ENCODE data around the gene NR0B2.

NR0B2 gene

DNA sequence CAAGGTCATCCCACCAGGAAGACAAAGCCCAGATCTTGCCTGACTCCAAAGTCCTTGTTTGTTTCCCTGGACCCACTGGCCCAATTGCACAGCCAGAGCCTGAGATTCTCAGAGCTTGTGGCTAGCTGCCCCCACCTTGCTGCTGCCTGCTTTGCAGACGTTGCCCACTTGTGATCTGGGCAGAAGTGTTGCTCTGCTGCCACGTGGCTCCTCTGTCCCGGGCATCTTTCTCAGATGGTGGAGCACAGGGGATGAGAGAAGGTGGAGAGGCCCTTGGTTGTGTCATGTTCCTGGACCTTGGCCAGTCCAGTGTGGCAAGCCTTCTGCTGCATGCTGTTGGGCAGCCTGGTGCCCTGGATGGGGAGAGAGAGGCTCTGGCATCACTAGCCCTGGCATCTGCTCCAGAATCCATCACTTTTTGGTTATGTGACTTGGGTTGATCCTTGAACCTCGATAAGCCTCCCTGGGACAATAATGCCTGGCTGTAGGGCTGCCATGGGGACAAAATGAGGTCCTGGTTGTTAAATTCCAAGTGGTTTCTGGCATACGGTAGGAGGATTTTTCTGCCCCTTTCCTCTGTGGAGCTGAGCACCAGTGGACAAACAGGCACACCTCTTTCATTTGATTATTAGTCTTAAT, 1.5 kb upstream of the NR0B2 start:
- no peak for TF ChIP-seq ZFX (IDR thresholded peaks at IDR 0.05; ENCODE audit: borderline replicate concordance)
- TF ChIP-seq CTCF (IDR thresholded peaks at IDR 0.05) = no peak
- no peak overlapping the region for H3K27ac ChIP-seq

- no peak overlapping the region for H3K27ac ChIP-seq
- TF ChIP-seq ZFX (IDR thresholded peaks at IDR 0.05; ENCODE audit: borderline replicate concordance) (no peak), CTCF (IDR thresholded peaks at IDR 0.05) (no peak)
Observed at GRCh38 chr1:26913389-26913753, 404 bp downstream of the NR0B2 start.

- TF ChIP-seq ZFX (IDR thresholded peaks at IDR 0.05; ENCODE audit: borderline replicate concordance) (no peak), CTCF (IDR thresholded peaks at IDR 0.05) (no peak)
- H3K27ac ChIP-seq = no peak overlapping the region
Observed at GRCh38 chr1:26912147-26912490, 1.7 kb downstream of the NR0B2 start.

DNA sequence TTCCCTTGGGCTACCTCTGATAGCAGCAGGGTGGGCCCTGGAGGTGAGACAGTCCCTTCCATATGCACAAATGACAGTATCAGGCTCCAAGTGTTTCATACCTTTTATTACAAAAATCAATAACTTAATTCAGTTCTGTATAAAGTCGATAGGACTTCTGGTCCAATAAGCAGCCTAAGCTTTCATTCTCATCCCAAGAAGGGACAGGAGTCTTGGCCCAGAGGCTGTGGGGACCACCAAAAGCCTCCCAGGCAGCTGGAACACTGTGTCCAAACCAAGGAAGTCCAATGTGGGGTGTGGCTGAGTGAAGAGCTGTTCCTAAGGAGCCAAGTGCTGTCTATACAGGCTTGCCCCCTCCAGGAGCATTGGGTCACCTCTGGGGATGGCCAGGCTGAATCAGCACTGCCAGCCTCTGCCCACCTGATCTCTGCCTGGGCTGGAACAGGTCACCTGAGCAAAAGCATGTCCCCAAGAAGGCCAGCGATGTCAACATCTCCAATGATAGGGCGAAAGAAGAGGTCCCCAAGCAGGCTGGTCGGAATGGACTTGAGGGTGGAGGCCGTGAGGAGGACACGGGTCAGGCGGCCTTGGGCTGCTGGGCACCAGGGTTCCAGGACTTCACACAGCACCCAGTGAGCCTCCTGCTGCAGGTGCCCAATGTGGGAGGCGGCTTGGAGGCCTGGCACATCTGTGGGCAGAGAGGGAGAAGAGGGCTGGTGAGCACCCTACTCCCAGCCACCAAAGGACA, 2.2 kb downstream of the NR0B2 start:
- no peak for TF ChIP-seq CTCF (IDR thresholded peaks at IDR 0.05)
- no peak for TF ChIP-seq ZFX (IDR thresholded peaks at IDR 0.05; ENCODE audit: borderline replicate concordance)
- no peak overlapping the region for H3K27ac ChIP-seq

- no peak for TF ChIP-seq ZFX (IDR thresholded peaks at IDR 0.05; ENCODE audit: borderline replicate concordance)
- TF ChIP-seq CTCF (IDR thresholded peaks at IDR 0.05) = no peak
- no peak overlapping the region for H3K27ac ChIP-seq
Observed at GRCh38 chr1:26910343-26911160, 3.2 kb downstream of the NR0B2 start.

- TF ChIP-seq CTCF (IDR thresholded peaks at IDR 0.05) (no peak), ZFX (IDR thresholded peaks at IDR 0.05; ENCODE audit: borderline replicate concordance) (no peak)
- no peak overlapping the region for H3K27ac ChIP-seq
Observed at GRCh38 chr1:26909951-26910342, 3.8 kb downstream of the NR0B2 start.
